ENCODE data around the gene ERICH6B.

DNA sequence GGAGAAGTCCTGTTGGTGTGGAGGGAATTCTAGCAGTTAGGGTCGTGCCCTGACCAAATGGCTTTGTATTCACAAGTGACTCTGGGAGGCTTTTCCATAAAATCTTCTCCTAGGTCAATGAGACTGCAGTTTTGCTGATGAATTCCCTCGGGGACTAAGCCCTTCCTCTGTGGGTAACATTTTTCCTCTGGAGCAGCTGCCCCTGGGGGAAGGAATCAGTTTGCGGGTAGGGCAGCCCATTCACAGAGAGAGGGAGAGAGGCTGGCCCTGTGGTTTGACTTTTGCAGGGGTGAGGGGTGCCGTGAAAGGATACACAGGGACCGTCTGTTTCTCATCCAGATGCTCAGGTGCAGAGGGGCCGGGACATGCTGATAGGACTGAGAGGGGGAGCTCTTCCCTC is 67.3 kb downstream of the ERICH6B start:
- TF ChIP-seq, protein P1, sequence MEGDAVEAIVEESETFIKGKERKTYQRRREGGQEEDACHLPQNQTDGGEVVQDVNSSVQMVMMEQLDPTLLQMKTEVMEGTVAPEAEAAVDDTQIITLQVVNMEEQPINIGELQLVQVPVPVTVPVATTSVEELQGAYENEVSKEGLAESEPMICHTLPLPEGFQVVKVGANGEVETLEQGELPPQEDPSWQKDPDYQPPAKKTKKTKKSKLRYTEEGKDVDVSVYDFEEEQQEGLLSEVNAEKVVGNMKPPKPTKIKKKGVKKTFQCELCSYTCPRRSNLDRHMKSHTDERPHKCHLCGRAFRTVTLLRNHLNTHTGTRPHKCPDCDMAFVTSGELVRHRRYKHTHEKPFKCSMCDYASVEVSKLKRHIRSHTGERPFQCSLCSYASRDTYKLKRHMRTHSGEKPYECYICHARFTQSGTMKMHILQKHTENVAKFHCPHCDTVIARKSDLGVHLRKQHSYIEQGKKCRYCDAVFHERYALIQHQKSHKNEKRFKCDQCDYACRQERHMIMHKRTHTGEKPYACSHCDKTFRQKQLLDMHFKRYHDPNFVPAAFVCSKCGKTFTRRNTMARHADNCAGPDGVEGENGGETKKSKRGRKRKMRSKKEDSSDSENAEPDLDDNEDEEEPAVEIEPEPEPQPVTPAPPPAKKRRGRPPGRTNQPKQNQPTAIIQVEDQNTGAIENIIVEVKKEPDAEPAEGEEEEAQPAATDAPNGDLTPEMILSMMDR (IDR thresholded peaks at IDR 0.05; ENCODE audit: insufficient read depth, low read length, poor library complexity, severe bottlenecking), result no peak
- no peak for TF ChIP-seq EZH2phosphoT487 (conservative IDR thresholded peaks at IDR 0.05; ENCODE audit: low read length)

Data from SU-DHL-6 (cell line).